Erythroblast (primary cell): Measurements from ENCODE around the gene DEXI.

ENCODE experiments used
- GATA1 ChIP-seq: IDR thresholded peaks from 2 replicates; pipeline ENCODE4 v1.6.1; 2011; ENCODE audit warnings: low read depth, mild to moderate bottlenecking, control low read depth, low read length, moderate library complexity
- POLR2A ChIP-seq: IDR thresholded peaks from 2 replicates; pipeline ENCODE4 v1.6.1; 2011; ENCODE audit warnings: mild to moderate bottlenecking, low read length

GRCh38 chr16:10940501-10941079, 1.7 kb downstream of the DEXI start:
- TF ChIP-seq POLR2A: no peak
- no peak for TF ChIP-seq GATA1
